GM18498 (cell line): ENCODE results near the gene WNT7B.

Source experiments
- ATAC-seq: cut with Tn5 transposase; IDR thresholded peaks from one replicate; pipeline ENCODE4 v1.9.1; 2021; ENCODE audit warnings: mild to moderate bottlenecking, moderate library complexity; ENCODE audit not compliant: unreplicated experiment

WNT7B gene

DNA sequence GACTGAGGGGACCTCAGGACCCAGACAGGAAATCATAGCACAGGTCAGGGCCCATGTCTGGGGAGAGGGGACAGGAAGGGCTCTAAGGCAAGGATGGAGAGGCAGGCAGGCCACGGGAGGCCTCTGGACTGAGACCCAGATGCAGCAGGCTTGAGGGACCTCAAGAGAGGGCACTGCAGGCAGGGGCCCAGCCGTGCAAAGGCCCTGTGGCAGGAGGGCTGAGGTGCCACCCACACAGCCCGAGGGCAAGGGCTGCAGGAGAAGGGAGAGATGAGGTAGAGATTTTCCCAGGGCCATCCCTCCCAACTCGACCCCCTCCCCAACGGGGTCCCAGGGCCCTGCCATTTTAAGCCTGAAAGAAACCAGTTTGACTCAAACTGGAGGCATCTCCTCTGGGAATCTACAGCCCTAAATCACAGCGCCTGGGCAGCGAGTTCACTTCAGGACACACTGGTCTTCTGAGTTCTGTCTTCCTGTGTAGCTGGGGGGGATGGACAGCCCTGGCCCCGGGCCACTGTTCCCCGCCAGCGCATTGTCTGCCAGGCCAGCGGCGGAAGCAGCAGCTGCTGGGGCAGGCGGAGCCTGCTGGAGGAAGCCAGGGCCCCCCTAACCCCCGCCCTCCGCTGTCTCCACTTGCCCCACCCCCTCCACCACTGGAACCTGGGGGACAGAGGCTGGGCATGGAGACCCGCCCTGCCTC, 20.3 kb upstream of the WNT7B start:
- no peak for ATAC-seq

DNA sequence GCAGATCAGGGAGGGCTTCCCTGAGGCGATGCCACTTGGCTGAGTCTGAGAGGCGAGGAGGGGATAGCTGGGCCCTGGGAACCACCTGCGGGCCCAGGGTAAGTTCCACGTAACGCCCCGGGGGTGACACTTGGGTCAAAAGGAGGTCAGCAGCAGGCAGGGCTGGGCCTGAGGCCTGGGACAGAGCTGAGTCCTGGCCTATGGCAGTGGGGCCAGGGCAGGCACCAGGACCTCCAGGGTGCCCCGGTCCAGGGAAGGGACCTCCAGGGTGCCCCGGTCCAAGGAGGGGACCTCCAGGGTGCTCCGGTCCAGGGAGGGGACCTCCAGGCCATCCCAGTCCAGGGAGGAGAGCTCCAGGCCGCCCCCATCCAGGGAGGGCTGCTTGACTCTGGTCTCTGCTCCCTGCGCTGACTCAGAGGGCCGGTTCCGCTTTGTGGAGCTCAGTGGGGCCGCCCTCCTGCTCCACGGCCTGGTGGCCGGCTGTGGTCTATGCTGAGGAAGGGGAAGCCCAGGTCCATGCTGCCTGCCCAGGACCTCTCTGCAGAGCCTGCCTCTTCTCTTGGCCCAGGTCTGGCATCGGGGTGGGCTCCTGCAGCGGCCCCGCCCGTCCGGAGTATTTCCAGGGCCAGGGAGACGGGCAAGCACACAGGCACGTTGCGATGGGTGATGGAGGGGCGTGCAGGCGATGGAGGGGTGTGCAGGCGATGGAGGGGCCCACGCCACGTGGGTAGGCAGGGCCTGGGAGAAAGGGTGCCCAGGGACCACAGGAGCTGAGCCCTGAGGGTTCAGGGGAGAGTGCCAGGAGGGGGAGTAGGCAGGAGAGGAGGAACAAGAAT, 19.5 kb upstream of the WNT7B start:
- no peak for ATAC-seq

DNA sequence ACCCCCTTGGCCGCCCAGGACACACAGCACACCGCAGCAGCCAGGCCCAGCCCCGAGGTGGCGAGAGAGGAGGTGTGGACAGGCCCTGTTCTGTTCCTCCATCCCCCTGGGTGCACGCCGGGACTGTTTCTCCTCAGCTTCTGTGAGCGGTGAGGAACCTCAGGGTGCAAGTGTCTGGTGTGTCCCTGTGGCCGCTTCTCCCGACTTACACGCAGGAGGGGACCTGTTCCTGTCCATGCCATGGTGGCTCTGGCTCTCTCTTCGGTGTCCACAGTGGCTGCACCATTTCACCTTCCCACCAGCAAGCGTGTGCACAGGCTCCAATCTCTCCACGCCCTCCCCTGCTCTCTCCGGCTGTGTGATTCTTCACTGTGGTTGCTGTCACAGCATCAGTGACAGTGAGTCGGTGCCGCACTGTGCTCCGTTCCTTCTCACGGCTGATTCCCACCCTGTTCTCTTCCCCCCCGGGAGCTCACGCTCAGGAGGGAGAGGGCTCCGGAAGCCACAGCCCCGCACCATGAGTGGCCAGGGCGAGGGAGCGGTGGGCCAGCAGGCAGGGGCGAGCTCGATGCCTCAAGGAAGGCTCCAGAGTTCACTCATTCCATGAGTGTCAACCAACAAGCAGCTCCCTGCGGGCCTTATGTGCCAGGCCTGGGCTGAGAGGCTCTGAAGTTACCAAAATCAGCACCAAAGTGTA, 18.6 kb upstream of the WNT7B start:
- ATAC-seq: no peak

DNA sequence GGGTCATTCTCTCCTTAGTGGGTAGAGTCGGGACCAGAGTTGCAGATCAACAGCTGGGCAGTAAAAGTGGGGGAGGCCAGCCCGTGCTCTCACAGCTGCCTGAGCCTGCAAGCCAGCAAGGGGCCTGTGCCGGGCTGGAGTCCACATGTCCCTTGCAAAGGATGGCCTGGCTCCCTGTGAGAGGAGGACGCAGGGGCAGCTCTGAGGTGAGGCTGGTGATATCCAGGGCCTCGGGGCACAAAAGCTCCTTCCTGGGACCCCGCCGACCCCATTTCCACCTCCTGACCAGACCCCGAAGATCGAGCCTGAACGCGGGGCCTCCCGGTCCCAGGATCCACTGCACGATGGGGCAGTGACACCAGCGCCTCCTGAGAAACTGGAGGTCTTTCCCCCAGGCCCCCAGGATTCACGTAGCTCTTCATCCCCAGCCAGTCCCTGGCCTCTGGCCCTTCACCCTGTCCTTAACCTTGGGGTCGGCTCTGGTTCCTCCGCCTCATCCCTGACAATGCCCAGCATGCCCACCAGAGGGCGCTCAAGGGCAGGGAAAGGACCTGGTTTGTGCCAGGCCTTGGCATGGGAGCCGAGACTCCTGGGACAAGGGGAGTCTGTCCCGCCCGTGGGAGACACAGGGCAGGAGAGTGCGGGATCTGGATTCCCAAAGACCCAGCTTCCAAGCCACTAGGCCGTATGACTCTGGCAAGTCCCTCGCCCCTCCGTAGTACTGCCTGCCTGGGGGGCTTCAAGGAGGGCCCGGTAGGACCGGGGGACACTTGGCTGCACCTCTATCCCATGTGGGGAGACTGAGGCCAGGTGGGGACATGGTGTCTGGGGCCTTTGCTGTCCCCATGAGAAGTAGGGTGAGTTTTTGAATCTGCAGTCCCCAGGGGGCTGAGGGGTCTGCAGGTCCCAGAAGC, 17.8 kb upstream of the WNT7B start:
- ATAC-seq: no peak

DNA sequence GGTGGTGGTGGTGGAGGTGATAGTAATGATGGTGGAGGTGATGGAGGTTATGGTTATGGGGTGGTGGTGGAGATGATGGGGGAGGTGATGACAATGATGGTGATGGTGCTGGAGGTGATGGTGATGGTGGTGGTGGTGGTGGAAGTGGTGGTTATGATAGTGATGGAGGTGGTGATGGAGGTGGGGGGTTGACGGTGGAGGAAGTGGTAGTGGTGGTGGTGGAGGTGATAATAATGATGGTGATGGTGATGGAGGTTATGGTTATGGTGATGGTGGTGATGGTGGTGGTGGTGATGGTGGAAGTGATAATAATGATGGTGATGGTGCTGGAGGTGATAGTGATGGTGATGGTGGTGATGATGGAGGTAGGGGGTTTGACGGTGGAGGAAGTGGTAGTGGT, 16.9 kb upstream of the WNT7B start:
- no peak for ATAC-seq

DNA sequence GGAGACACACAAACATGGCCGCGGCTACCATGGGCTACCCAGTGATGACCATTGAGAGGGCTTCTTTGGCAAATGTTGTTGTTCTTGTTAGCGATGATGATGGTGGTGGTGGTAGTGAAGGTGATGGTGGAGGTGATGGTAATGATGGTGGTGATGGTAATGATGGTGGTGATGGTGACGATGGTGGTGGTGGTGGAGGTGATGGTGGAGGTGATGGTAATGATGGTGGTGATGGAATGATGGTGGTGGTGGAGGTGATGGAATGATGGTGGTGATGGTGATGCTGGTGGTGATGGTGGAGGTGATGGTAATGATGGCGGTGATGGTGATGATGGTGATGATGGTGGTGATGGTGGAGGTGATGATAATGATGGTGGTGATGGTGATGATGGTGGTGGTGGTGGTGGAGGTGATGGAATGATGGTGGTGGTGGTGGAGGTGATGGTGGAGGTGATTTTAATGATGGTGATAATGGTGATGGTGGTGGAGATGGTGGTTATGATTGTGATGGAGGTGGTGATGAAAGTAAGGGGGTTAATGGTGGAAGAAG, 16.3 kb upstream of the WNT7B start:
- ATAC-seq: no peak

DNA sequence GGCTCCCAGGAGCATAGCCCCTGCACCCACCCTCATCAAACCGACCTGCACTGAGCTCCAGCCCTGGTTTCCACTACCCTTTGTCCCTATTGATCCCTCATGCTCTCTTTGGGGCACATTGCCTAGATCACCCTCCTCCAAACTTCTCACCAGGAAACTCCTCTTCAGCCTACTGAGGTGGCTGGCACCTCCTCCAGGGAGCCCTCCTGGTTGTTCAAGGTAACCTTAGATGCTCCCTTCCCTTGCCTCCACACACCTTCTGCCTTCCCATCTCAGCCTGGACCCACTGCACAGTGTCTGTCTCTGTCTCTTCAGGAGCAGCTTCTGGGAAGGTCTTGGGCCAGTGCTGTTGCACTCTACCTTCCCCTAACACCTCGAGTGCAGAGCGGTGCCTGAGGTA, 15.8 kb upstream of the WNT7B start:
- ATAC-seq: no peak

DNA sequence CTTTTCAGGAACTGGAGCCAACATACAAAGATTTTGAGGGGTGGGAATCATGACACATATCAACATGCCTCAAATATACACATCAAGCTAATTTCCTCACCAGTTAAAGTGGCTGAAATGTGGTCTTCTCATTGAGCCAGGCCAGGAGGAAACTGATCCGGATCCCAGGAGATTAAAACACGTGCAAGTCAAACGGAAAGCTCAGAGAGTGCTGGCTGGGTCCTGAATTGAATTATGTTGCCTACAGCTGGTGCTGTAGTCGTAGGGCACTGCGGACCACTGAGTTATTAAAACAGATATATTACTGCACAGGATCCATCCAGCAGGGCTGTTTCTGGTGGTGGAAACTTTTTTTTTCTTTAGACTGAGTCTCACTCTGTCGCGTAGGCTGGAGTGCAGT, 14.1 kb upstream of the WNT7B start:
- no peak for ATAC-seq

DNA sequence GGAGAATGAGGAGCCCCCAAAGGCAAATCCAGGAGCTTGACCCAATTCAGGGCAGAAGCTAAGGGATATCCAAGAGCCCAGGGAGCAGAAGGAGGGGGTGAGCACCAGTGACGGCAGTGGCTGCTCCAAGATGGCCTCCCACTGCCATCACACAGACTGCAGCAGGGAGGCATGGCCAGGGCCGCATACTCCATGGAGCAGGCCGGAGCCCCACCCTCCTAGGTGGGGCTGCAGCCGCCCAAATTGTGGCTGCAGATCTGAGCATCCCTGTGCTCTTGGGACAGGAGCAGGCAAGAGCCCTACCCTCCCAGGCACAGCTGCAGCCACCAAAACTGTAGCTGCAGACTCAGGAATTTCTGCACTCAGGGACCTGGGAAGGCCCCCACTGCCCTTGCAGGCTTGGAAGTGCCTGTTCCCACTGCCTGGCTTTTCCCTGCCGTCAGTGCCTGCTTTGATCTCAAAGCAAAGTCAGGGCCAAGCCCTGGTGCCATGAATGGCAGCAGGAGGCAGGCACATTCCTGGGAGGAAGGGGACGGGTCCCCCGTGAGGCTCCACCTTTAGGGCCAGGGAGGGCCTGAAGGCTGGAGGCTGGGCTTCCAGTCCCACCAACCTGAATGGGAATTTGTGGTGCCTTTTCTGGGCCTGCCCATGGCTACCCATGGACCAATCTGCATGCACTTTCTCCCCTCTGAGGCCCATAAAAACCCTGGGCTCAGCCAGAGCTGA, 10.3 kb upstream of the WNT7B start:
- ATAC-seq: no peak

DNA sequence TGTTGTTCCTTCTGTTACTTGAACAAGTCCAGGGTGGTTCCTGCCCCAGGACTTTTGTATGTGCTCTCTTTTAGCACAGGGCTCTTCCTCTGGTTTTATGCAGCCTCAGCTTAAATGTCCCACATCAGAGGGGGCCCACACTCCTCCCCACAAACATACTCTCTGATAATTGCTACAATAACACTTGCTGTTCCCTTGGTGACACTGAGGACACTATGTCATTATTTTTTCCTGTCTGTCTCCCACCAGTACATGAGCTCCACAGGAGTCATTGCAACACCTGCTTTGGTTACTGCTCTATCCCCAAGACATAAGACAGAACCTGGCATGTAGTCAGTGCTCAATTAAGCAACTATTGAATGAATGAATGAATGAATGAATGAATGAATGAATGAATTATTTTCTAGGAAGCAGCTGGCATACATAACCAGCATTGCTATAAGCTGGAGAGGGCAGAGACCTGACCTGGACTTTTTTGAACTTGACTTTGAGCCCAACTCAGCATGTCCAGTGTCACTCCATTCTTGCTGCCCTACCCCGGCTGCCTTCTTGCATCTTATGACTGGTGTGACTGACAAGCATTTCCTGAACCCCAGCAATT, 7.5 kb upstream of the WNT7B start:
- no peak for ATAC-seq

DNA sequence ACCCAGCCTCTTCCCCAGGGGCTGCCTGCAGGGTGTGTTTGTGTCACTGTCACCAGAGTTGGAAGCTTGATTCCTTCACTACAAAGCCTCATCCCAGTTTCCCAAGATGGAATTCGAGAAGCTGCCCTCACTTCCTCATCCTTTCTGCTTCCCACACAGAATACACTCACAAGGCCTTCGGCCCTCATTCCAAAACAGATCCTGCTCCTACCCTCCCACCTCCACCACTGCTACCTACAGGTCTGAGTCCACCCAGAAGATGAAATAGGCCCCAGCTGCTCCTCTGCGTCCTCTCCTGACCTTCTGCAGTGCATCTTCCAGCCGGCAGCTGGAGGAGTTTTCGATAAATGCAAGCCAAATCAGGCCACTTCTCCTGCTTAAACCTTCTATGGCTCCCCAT, 6.8 kb upstream of the WNT7B start:
- ATAC-seq: no peak

DNA sequence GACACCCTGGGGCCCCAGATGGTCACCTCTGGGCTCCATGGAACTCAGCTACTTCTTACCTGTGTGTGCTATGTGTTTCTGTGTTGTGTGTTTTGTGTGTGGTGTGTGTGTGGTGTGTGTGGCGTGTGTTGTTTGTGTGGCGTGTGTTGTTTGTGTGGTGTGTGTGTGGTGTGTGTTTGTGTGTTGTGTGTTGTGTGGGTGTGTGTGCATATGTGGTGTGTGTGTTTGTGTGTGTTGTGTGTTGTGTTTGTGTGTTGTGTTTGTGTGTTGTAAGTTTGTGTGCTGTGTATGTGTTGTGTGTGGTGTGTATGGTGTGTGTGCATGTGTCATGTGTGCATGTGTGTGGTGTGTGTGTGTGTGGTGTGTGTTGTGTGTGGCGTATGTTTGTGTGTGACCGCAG, 3.8 kb upstream of the WNT7B start:
- no peak for ATAC-seq

DNA sequence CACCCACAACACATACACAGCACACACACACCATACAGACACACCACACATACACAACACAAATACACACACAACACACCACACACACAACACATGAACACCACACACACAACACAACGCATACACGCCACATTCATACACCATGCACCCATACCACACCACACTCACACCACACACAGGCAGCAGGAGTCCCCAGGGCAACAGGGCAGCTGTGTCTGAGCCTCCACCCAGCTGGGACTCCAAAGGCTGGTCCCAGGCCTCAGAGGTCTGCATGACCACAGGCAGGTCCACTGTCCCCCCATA, 3.3 kb upstream of the WNT7B start:
- no peak for ATAC-seq

DNA sequence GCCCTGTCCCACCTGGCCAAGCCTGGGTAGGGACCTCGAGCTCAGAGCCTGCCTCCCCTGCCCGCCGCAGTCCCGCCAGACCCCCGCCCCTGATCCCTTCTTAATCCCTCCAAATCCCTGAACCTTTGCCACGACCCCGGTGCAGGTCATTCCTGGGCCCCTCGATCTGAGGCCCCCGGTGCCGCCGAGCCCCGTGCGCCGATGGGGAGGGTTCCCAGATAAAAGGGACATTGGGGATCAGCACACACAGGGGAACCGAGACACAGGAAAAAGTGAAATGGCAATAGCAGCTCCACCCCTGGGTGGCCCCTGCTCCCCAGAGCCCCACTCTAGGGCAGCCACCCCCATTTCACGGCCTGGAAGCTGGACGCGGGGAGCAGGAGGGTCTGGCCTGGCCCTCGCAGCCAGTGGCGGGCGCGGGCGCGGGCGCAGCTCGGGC, 1.3 kb upstream of the WNT7B start:
- no peak for ATAC-seq

DNA sequence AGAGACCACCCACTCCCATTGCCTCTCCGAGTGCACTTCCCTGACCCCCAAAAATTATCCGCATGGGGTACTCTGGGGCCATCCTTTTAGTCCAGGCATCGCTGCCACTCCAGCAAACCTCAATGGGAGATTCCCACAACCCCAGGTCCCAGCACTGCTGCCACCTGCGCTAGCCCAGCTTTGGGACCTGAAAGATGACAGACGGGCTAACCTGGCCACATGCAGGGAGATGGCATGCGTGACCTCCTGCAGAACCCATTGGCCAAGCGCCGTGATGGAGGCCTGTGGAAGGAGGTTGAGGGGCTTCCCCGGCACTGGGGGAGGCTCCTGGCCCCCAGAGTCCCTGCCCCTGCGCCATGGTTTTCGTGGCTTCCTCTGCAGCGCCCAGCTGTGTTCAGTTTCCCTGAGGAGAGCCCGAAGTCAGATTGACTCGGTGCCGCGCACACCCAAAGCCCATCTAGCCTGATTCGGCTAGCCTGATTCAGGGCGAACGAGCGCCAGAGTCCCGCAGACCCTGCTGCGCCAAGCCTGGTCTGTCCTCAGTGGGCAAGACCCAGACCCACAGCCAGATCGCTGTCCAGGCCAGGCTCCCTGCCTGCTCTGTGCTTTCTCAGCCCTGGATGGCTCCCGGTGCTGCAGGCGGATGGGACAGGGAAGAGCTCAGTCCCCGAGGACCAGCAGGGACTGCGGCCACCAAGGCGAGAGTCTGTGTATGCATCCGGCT, 751 bp upstream of the WNT7B start:
- ATAC-seq: no peak

DNA sequence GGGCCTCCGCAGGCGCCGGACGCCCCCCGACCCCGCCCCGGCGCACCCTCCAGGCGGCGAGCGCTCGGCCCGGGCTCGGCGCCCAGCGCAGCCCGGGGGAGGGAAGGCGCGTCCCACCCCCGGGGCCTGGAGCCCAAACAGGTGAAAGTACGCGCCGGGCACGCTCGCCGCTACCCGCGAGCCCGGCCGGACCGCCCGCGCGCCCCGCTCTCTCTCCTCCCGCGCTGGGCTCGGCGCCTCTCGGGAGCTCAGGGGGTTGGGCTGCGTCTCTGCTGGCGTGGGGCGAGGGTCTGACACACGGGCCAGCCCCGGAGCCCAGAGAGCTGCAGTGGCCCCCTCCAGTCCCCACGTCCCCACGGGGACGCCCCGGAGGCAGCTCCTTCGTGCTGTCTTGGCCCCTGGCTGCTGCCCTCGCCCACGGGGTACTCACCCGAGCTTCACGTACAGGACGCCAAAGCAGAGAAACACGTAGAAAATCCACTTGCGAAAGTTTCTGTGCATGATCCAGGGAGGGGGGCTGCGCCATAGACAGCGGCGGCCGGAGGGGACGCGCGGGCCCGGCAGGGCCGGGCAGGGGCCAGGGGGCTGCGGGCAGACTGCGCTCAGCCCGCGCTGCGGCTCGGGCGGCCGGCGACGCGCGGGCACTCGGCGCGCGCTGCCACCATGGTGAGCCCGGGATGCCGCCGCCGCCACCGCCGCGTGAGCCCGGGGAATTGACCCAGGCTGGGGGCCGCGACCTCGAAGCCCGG, 534 bp downstream of the WNT7B start:
- ATAC-seq: no peak

DNA sequence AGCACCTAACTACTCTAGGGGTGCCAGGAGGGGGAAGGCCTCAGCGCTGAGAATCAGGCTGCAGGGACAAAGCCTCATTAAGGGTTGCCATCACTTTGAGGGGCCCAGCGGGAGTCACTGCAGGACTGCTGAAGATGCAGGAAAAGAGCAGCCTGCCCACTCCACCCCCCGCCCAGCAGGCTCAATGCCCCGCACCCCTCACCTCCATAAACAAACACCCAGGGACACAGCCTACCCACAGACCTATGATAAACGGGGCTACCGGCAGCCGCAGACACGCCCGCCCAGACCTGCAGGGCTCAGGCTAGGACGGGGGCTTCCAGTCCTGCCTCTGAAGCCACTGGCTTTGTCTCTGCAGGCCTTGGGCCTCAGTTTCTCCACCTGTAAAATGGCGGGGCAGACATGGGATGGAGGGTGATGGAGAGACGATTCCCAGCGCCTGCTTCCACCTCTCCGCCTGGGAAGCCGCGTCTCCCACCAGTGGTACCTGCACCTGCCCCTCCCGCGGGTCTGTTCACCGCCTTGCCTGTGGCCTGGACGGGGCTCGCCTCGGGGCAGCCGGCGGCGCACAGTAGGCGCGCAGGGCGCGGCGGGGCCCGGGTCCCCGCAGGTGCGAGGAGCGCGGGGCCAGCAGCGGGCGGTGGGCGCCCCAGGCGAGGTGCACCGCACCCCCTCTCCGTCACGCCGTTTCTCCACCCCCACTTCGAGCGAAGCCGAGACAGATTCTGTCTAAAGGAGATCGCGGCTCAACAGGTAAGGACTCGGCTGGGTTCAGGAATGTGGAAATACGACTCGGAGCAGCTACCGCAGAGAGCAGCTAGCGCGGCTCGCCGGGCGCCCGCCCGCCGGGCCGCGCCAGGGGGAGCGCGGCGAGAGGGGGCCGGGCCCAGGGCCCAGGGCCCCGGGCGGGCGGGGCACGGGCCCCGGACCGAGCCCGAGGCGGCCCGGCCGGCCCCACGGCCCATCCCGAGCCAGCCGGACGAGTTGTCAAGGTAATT, 1.5 kb downstream of the WNT7B start:
- no peak for ATAC-seq
